Measurements from ENCODE around the gene EGFL8. TPM values are rescaled to one million over a fixed set of nuclear protein-coding genes. Genes with fewer than 3 reads are reported as not detected.

Gene EGFL8
- 1 to 10 TPM; 6.1 to 9.5 TPM for total RNA-seq

DNA sequence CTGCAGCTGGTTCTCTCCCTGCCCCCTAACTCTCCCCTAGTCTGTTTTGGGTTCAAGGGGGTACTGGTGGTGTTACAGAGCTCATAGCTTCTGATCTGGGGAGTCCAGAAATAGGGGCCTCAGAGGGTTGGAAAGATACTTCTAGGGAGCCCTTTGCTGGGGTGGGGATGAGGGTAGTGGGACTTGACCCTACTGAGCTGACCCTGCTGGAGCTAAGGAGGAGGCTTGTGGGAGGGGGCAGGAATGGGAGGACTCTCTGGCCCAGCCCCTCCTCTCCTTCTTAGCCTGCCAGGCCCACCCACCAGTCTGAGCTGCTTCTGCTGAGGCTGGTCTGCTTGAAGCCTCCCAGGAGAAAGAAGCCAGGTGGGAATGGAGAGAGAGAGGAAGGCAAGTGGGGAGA, at the start of gene EGFL8:
Gene EGFL8, plus strand, starts transcription at position 301 of the 400 bp plus-strand sequence. CDS start 1,571 bp downstream, outside the sequence.
- Mint-ChIP-seq H3K9me3 (no peaks in the 10 kb centered on the region), H3K4me3 (no peak within 1 kb of the TSS), H3K4me1 (ENCODE audit: low read depth) (no peaks in the 10 kb centered on the region), H3K36me3 (ENCODE audit: low read depth) (peaks cover 19% of the 10 kb centered on the region), H3K27ac (no peak within 1 kb of the TSS), H3K27me3 (ENCODE audit: low read depth) (no peaks in the 10 kb centered on the region)
- CTCF ChIA-PET, result no interaction called here
- intact Hi-C loops (cut with micrococcal nuclease), result no loop called here
- no peak for DNase-seq

- Mint-ChIP-seq H3K27ac (no peak overlapping the region), H3K9me3 (no peaks in the 10 kb centered on the region), H3K36me3 (ENCODE audit: low read depth) (peaks cover 19% of the 10 kb centered on the region), H3K4me1 (ENCODE audit: low read depth) (peaks cover 12% of the 10 kb centered on the region), H3K27me3 (ENCODE audit: low read depth) (no peaks in the 10 kb centered on the region), H3K4me3 (no peak overlapping the region)
- intact Hi-C loops (cut with micrococcal nuclease), result no loop called here
- DNase-seq, result no peak
- CTCF ChIA-PET, result interaction anchor here (0.6 to 1.0 kb wide), 2 partner anchors 40 to 81 kb away, joined by 3 read pairs; no protein-coding TSS in a partner anchor
Measured at GRCh38 chr6:32114796-32115195, 49.6 kb upstream of the EGFL8 start.

DNA sequence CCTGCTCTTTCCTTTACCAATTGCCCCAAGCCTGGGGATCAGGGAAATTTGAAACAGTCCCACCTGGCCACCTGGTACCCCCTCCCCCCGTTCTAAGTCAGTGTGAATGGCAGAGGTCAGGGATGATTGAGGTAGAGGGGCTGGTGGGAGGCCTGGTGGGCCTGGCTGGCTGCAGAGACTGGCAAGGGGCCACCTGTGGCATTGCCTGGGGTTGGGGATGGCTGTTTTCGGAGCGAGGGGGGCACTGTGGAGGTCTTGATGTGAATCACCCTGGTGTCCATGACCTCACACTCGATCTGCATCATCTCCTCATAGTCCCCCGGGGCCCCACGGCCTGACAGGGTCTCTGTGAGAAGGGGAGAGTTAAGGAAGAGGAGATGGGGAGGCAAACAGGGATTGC, 48.8 kb upstream of the EGFL8 start:
- CTCF ChIA-PET, result no interaction called here
- H3K4me1 Mint-ChIP-seq (ENCODE audit: low read depth), result peaks cover 10% of the 10 kb centered on the region
- H3K4me3 Mint-ChIP-seq, result no peak overlapping the region

DNA sequence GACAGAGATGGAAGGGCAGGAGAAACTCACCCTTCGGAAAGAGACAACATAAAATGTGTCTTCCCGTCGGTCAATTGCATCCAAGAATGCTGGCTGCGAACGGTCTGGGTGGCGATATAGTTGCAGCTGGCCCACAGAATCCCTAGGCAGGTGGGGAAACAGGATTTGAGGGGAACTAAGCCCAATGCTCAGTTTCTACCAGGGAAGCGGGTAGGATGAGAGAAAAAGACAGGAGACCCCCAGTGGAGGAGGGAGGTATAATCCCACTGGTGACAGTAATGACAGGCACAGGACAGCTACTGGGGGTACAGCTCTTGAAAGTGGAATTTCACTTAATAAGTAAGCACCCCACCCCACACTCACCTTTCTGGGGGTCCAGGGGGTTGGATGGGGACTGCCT, 47.7 kb upstream of the EGFL8 start:
- intact Hi-C loops (cut with micrococcal nuclease), result no loop called here
- DNase-seq, result no peak
- CTCF ChIA-PET, result interaction anchor here (0.7 to 3.2 kb wide), 7 partner anchors 12 to 164 kb away, joined by 3 to 25 read pairs (median 4); partner anchors contain the start of genes ATF6B and FKBPL
- Mint-ChIP-seq H3K4me1 (ENCODE audit: low read depth) (peaks cover 10% of the 10 kb centered on the region), H3K9me3 (no peaks in the 10 kb centered on the region), H3K4me3 (no peak overlapping the region), H3K27me3 (ENCODE audit: low read depth) (no peaks in the 10 kb centered on the region), H3K36me3 (ENCODE audit: low read depth) (peaks cover 20% of the 10 kb centered on the region), H3K27ac (no peak overlapping the region)

More for the DNA sequence above, 48.8 kb upstream of the EGFL8 start:
- H3K27ac Mint-ChIP-seq, result no peak overlapping the region
- intact Hi-C loops (cut with micrococcal nuclease), result no loop called here
- DNase-seq, result no peak
- peaks cover 19% of the 10 kb centered on the region for H3K36me3 Mint-ChIP-seq (ENCODE audit: low read depth)
- no peaks in the 10 kb centered on the region for H3K9me3 Mint-ChIP-seq
- H3K27me3 Mint-ChIP-seq (ENCODE audit: low read depth), result no peaks in the 10 kb centered on the region

DNA sequence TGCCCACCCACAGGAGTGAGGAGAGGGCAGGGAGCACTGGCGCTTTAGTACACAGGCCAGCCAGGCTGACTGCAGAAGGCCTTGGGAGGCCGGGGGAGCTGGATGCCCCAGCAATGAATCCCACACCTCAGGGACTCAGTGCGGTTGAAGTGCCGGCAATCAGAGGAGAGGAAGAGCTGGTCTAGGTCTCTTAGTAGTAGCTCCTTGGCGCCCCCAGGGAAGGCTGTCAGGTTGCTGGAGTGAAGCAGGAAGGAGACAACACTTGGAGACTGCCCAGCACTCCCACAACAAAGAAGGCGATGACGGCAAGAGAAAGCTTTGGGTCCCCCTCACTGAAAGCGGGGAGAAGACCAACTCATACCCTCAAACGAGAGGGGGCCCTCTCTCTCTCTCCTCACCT, 46.9 kb upstream of the EGFL8 start:
- Mint-ChIP-seq H3K4me1 (ENCODE audit: low read depth) (peaks cover 10% of the 10 kb centered on the region), H3K27ac (no peak overlapping the region), H3K4me3 (no peak overlapping the region), H3K27me3 (ENCODE audit: low read depth) (no peaks in the 10 kb centered on the region), H3K36me3 (ENCODE audit: low read depth) (peaks cover 25% of the 10 kb centered on the region), H3K9me3 (no peaks in the 10 kb centered on the region)
- intact Hi-C loops (cut with micrococcal nuclease), result no loop called here
- CTCF ChIA-PET, result interaction anchor here (0.9 to 3.2 kb wide), 9 partner anchors 11 to 165 kb away, joined by 3 to 25 read pairs (median 4); partner anchors contain the start of genes ATF6B, FKBPL and GPSM3
- no peak for DNase-seq

DNA sequence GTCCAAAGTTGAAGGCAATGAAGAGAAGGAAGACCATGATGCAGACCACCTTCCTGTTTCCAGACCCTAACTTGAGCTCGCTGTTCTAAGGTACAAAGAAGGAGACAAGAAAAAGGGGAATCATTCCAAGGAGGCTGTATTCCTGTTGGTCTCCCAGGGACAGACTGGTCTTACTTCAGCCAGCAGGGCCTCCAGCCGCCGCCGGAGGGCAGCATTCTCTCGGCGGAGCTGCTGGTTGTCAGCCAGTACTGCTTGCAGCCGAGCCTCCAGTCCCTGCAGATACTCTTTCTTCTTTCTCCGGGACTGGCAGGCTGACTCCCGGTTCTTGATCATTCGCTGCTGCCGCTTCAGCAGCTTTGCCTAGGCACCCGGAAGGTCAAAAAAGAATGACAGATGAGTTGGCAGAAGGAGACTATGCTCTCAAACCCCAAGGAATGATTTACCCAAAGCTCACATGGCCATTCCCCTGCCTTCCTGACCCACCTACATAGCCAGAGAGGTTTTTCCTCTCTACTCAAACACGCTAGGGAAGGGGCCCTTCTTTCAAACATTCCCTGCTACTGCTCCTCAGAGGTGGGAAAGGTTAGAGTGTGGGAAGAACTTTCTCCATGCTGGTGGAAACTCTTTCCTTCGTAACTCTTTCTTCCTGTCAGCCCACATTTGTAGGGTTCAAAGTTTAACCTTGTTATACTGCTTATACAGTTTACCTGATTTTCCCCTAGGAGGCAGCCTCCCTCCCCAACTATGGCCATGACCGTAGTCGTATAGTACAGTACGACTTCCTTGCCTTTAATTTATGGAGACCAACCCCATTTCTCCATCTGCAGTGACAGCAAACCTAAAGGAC, 45.4 kb upstream of the EGFL8 start:
- peaks cover 10% of the 10 kb centered on the region for H3K4me1 Mint-ChIP-seq (ENCODE audit: low read depth)
- no peak overlapping the region for H3K4me3 Mint-ChIP-seq

GRCh38 chr6:32120573-32121059, 43.8 kb upstream of the EGFL8 start:
- Mint-ChIP-seq H3K36me3 (ENCODE audit: low read depth) (peaks cover 21% of the 10 kb centered on the region), H3K4me1 (ENCODE audit: low read depth) (peaks cover 10% of the 10 kb centered on the region), H3K27me3 (ENCODE audit: low read depth) (no peaks in the 10 kb centered on the region), H3K27ac (no peak overlapping the region), H3K9me3 (no peaks in the 10 kb centered on the region), H3K4me3 (no peak overlapping the region)
- intact Hi-C loops (cut with micrococcal nuclease), result no loop called here
- CTCF ChIA-PET, result interaction anchor here (0.6 kb wide), 1 partner anchor 735 kb away, joined by 4 read pairs; no protein-coding TSS in a partner anchor
- no peak for DNase-seq

More for the DNA sequence above, 45.4 kb upstream of the EGFL8 start:
- intact Hi-C loops (cut with micrococcal nuclease), result loop anchor here (1.0 kb wide), 2 partner anchors 35 to 76 kb away; partner anchors contain the start of gene PPT2
- no peaks in the 10 kb centered on the region for H3K27me3 Mint-ChIP-seq (ENCODE audit: low read depth)
- H3K36me3 Mint-ChIP-seq (ENCODE audit: low read depth), result peaks cover 25% of the 10 kb centered on the region
- peak; percentile 82 for DNase-seq
- no peaks in the 10 kb centered on the region for H3K9me3 Mint-ChIP-seq
- peak overlapping the region; percentile 13 for H3K27ac Mint-ChIP-seq
- CTCF ChIA-PET, result interaction anchor here (0.6 to 3.2 kb wide), 12 partner anchors 10 to 287 kb away, joined by 3 to 25 read pairs (median 3); partner anchors contain the start of genes ATF6B, FKBPL and GPSM3

GRCh38 chr6:32123681-32124080, 40.7 kb upstream of the EGFL8 start:
- intact Hi-C loops (cut with micrococcal nuclease), result no loop called here
- no peaks in the 10 kb centered on the region for H3K27me3 Mint-ChIP-seq (ENCODE audit: low read depth)
- H3K4me1 Mint-ChIP-seq (ENCODE audit: low read depth), result peaks cover 34% of the 10 kb centered on the region
- CTCF ChIA-PET, result no interaction called here
- no peak for DNase-seq
- no peak overlapping the region for H3K27ac Mint-ChIP-seq
- H3K9me3 Mint-ChIP-seq, result no peaks in the 10 kb centered on the region
- H3K36me3 Mint-ChIP-seq (ENCODE audit: low read depth), result peaks cover 19% of the 10 kb centered on the region
- no peak overlapping the region for H3K4me3 Mint-ChIP-seq

DNA sequence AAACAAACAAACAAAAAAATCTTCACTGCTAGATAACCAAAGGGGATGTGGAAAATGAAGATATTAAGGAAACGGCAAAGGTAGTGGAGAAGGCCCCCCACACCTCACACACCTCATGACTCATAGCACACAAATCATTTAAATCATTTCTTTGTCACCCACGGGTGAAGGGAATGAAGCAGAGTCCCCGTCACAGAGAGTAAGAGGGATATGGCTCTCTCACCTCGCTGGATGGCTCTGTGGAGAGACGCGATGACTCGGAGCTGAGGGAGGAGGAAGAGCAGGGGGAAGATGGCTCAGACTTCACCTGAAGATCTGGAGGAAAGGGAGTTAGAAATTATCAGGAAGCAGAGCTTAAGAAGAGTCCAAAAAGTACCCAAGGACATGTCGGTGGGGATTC, 37.5 kb upstream of the EGFL8 start:
- Mint-ChIP-seq H3K36me3 (ENCODE audit: low read depth) (peaks cover 12% of the 10 kb centered on the region), H3K27me3 (ENCODE audit: low read depth) (no peaks in the 10 kb centered on the region), H3K9me3 (no peaks in the 10 kb centered on the region), H3K27ac (peak overlapping the region; percentile 95), H3K4me1 (ENCODE audit: low read depth) (peaks cover 43% of the 10 kb centered on the region), H3K4me3 (peak overlapping the region; percentile 100)
- intact Hi-C loops (cut with micrococcal nuclease), result loop anchor here (5.0 kb wide), 1 partner anchor 1445 kb away; no protein-coding TSS in a partner anchor
- DNase-seq, result no peak
- CTCF ChIA-PET, result interaction anchor here (0.6 to 3.7 kb wide), 2 partner anchors 9 to 32 kb away, joined by 4 to 25 read pairs; no protein-coding TSS in a partner anchor

GRCh38 chr6:32127409-32127716, 37.0 kb upstream of the EGFL8 start:
- H3K27me3 Mint-ChIP-seq (ENCODE audit: low read depth), result no peaks in the 10 kb centered on the region
- CTCF ChIA-PET, result interaction anchor here (0.6 to 3.7 kb wide), 2 partner anchors 9 to 32 kb away, joined by 4 to 25 read pairs; no protein-coding TSS in a partner anchor
- peaks cover 43% of the 10 kb centered on the region for H3K4me1 Mint-ChIP-seq (ENCODE audit: low read depth)
- H3K4me3 Mint-ChIP-seq, result peak overlapping the region; percentile 100
- H3K9me3 Mint-ChIP-seq, result no peaks in the 10 kb centered on the region
- intact Hi-C loops (cut with micrococcal nuclease), result loop anchor here (5.0 kb wide), 1 partner anchor 1445 kb away; no protein-coding TSS in a partner anchor
- no peak for DNase-seq
- peaks cover 9% of the 10 kb centered on the region for H3K36me3 Mint-ChIP-seq (ENCODE audit: low read depth)
- peak overlapping the region; percentile 95 for H3K27ac Mint-ChIP-seq

GRCh38 chr6:32127717-32128592, 36.4 kb upstream of the EGFL8 start, which contains the start of gene ATF6B:
Gene ATF6B (minus strand): TSS chr6:32128246. CDS start chr6:32128207, 39 bp downstream.
- H3K36me3 Mint-ChIP-seq (ENCODE audit: low read depth), result peaks cover 9% of the 10 kb centered on the region
- intact Hi-C loops (cut with micrococcal nuclease), result loop anchor here (1.0 to 5.0 kb wide), 7 partner anchors 50 to 1444 kb away; partner anchors contain the start of genes ABHD16A, EHMT2, PBX2 and RNF5
- peak; percentile 99 for DNase-seq
- H3K9me3 Mint-ChIP-seq, result no peaks in the 10 kb centered on the region
- H3K4me1 Mint-ChIP-seq (ENCODE audit: low read depth), result peaks cover 43% of the 10 kb centered on the region
- H3K27ac Mint-ChIP-seq, result peak within 1 kb of the TSS; percentile 96
- H3K27me3 Mint-ChIP-seq (ENCODE audit: low read depth), result no peaks in the 10 kb centered on the region
- CTCF ChIA-PET, result interaction anchor here (0.7 to 3.7 kb wide), 4 partner anchors 10 to 149 kb away, joined by 3 to 25 read pairs (median 5); no protein-coding TSS in a partner anchor
- peak within 1 kb of the TSS; percentile 100 for H3K4me3 Mint-ChIP-seq
